ENCODE results near the gene MTFR2. TPM values are rescaled to one million over a fixed set of nuclear protein-coding genes. Genes with fewer than 3 reads are reported as not detected.

Gene MTFR2
- total RNA-seq, 1 donor from 2014 or later = 1.4 TPM

GRCh38 chr6:136251394-136251793, 1.3 kb upstream of the MTFR2 start:
- DNase-seq = no peak
- Histone ChIP-seq H3K9me3 (no peaks in the 10 kb centered on the region), H3K4me1 (peaks cover 16% of the 10 kb centered on the region), H3K27me3 (no peaks in the 10 kb centered on the region), H3K4me3 (peak overlapping the region; percentile 79), H3K27ac (no peak overlapping the region), H3K36me3 (peaks cover 5% of the 10 kb centered on the region)
- no peak for TF ChIP-seq CTCF (IDR thresholded peaks at IDR 0.05)
- ATAC-seq = no peak
- intact Hi-C loops (cut with DNase I) = no loop called here

- Histone ChIP-seq H3K4me1 (peaks cover 16% of the 10 kb centered on the region), H3K4me3 (peak overlapping the region; percentile 79), H3K36me3 (no peaks in the 10 kb centered on the region), H3K27me3 (no peaks in the 10 kb centered on the region), H3K9me3 (no peaks in the 10 kb centered on the region), H3K27ac (peak overlapping the region; percentile 55)
- no peak for TF ChIP-seq CTCF (IDR thresholded peaks at IDR 0.05)
- ATAC-seq (peak; percentile 2), DNase-seq (no peak)
- intact Hi-C loops (cut with DNase I) = no loop called here
Measured at GRCh38 chr6:136250686-136251008, 536 bp upstream of the MTFR2 start.

- TF ChIP-seq CTCF (IDR thresholded peaks at IDR 0.05) = no peak
- intact Hi-C loops (cut with DNase I) = no loop called here
- Histone ChIP-seq H3K27ac (no peak overlapping the region), H3K27me3 (no peaks in the 10 kb centered on the region), H3K4me1 (peaks cover 16% of the 10 kb centered on the region), H3K4me3 (peak overlapping the region; percentile 79), H3K9me3 (no peaks in the 10 kb centered on the region), H3K36me3 (no peaks in the 10 kb centered on the region)
- DNase-seq (no peak), ATAC-seq (no peak)
Measured at GRCh38 chr6:136249336-136249735, 775 bp downstream of the MTFR2 start.

- no peak for ATAC-seq
- DNase-seq = no peak
- H3K4me1 ChIP-seq = peaks cover under 1% of the 10 kb centered on the region
- no peak for TF ChIP-seq CTCF (IDR thresholded peaks at IDR 0.05)
- no peaks in the 10 kb centered on the region for H3K9me3 ChIP-seq
- H3K27ac ChIP-seq = no peak overlapping the region
- no peaks in the 10 kb centered on the region for H3K36me3 ChIP-seq
- intact Hi-C loops (cut with DNase I) = no loop called here
- H3K4me3 ChIP-seq = no peak overlapping the region
- H3K27me3 ChIP-seq = no peaks in the 10 kb centered on the region
Measured at GRCh38 chr6:136244061-136244616, 6.0 kb downstream of the MTFR2 start.

- DNase-seq = peak; percentile 72
- peak; percentile 93 for ATAC-seq
Measured at GRCh38 chr6:136236466-136237293, 13.4 kb downstream of the MTFR2 start.

More at GRCh38 chr6:136236466-136237293, 13.4 kb downstream of the MTFR2 start:
- Histone ChIP-seq H3K4me3 (no peak overlapping the region), H3K27ac (no peak overlapping the region), H3K9me3 (no peaks in the 10 kb centered on the region), H3K36me3 (no peaks in the 10 kb centered on the region), H3K27me3 (no peaks in the 10 kb centered on the region), H3K4me1 (no peaks in the 10 kb centered on the region)
- intact Hi-C loops (cut with DNase I) = no loop called here
- TF ChIP-seq CTCF (IDR thresholded peaks at IDR 0.05) = no peak
